GM12892 (cell line): Measurements from ENCODE around the gene TUBA8.
"Not testable (repeated sequence)": the region's sequence is repeated elsewhere in the genome, so short reads cannot be mapped to it uniquely, and the experiment has no call there.

Experiments used
- DNase-seq: peaks from one replicate; pipeline ENCODE4 v3.0.0; 2011; ENCODE audit not compliant: insufficient read length
- FAIRE-seq: peaks from 2 replicates; lab custom pipeline; 2011; peaks lifted over from hg19 to GRCh38; lab: Jason Lieb, UNC
- POLR2A ChIP-seq: IDR thresholded peaks from 2 replicates; pipeline ENCODE4 v1.6.1; 2011; ENCODE audit warnings: low read depth, low read length, control low read depth
- POLR2AphosphoS5 ChIP-seq: IDR thresholded peaks from 2 replicates; pipeline ENCODE4 v1.6.1; 2011; ENCODE audit warnings: low read depth, low read length, control low read depth
- TAF1 ChIP-seq: IDR thresholded peaks from 2 replicates; pipeline ENCODE4 v1.6.1; 2011; ENCODE audit warnings: low read depth, mild to moderate bottlenecking, control low read depth, low read length, borderline replicate concordance

TUBA8 gene

DNA sequence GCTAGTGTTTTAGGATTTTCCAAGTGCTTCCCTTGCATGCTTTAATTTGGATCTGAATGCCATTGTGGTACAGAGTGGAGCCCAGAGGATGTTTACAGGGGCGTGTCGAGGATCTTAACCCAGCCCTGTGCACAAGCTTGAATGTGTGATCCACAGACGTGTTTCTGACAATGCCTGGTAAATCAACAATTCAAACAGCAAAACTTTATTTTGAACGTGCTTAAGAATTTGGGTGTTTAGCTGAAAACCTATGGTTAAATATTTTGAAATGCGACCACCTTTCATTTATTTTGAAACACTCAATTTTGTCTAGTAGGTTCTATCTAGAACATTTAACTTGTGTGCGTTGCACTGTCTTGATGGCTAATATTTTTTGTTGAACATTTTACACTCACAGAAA is 1.8 kb downstream of the TUBA8 start:
- no peak for TF ChIP-seq POLR2A
- TF ChIP-seq POLR2AphosphoS5 = no peak
- TF ChIP-seq TAF1 = no peak
- peak; percentile 36 for FAIRE-seq
- no peak for DNase-seq

- DNase-seq (no peak), FAIRE-seq (peak; percentile 17)
- TF ChIP-seq TAF1 = no peak
- TF ChIP-seq POLR2A = no peak
- no peak for TF ChIP-seq POLR2AphosphoS5
These were observed 3.2 kb downstream of the TUBA8 start for GRCh38 chr22:18113680-18114394.

GRCh38 chr22:18114495-18114894 is 3.9 kb downstream of the TUBA8 start:
- no peak for DNase-seq
- no peak for FAIRE-seq
- TF ChIP-seq POLR2A (no peak), POLR2AphosphoS5 (no peak), TAF1 (no peak)

DNA sequence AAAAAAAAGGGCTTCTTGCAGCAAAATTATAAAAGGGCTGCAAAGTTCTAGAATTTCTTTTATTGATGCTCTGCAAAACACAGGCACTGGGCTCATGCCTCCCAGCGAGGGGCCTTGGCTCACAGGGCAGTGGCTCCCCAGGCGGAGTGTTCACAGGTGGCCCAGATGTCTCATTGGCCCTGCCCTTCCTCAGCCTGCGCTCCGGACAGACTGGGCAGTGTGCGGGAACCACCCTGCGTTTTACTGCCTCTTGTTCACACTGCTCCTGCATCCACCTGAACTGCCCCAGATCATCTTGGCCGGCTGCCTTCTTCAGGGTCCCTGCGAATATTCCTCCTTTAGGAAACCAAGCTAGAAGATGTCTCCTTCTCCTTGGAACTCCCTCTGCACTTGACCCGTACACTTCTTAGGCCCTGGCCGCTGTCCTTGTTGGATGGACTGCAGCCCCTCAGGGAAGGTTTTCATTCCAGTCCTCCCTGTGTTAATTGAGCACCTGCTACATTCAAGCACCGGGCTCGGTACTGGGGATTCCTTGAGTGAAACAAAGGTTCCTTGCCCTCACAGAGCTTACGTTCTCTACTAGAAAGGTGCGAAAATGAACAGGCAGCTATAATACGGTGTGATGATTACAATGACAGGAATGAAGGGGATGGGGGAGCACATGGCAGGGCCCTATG is 4.5 kb downstream of the TUBA8 start:
- DNase-seq = no peak
- peak; percentile 14 for FAIRE-seq
- TF ChIP-seq TAF1 (no peak), POLR2AphosphoS5 (no peak), POLR2A (no peak)

- FAIRE-seq (no peak), DNase-seq (no peak)
- TF ChIP-seq POLR2AphosphoS5 (no peak), TAF1 (no peak), POLR2A (no peak)
These were observed 5.3 kb downstream of the TUBA8 start for GRCh38 chr22:18115906-18116371.

DNA sequence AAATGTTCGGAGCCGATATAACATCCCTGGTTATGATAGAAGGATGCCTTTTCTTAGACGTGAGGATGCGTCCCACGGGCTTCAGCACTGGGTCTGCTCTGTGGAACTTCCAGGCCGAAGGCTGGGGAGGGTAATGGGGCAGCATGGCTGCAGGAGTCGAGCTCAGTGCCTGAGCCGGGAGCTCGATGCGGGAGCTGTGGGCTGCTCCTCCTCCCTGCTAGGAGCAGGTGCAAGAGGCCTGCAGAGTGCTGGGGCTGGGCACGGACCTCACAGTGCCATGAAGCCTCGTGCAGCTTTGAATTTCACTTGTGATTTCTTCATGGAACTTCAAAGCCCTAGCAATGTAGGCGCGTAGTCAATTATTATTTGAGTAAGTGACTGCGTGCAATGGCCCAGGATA is 6.0 kb downstream of the TUBA8 start:
- no peak for TF ChIP-seq POLR2A
- no peak for TF ChIP-seq POLR2AphosphoS5
- TF ChIP-seq TAF1 = no peak
- FAIRE-seq = no peak
- no peak for DNase-seq

- no peak for FAIRE-seq
- DNase-seq = no peak
- TF ChIP-seq POLR2A = no peak
- TF ChIP-seq POLR2AphosphoS5 = no peak
- no peak for TF ChIP-seq TAF1
These were observed 7.8 kb downstream of the TUBA8 start for GRCh38 chr22:18118345-18118915.

DNA sequence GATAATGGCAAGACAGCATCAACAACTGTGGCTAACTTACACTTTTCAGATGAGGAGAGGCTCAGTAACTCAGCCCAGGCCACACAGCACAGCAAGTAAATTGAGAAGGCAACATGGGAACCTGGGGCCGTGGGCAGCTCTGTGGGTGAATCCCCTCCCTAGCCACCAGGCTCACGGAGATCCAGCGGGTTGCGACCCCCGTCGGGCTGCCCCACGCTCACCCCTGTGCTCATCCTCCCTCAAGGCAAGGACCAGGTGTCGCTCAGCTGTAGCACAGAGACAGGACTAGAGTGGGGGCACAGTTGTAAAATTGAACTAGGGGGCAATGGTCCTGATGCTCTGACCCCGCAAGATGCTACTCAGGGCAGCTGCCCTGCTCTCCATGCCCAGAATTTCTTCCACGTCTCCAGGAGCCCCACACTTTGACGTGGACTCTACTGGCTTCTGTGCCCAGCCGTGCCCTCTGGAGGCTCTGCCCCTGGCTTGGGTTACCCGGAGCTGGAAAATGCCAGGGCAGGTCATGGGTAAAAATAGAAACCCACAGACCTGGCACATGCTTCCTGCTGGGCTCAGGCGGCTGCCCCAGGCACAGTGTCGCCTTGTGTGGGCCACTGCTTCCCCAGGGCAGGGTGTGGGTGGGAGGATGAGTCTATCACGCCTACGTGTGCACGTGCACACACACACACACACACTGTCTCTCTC is 9.0 kb downstream of the TUBA8 start:
- FAIRE-seq = no peak
- TF ChIP-seq POLR2AphosphoS5 (no peak), TAF1 (no peak), POLR2A (no peak)
- DNase-seq = no peak

DNA sequence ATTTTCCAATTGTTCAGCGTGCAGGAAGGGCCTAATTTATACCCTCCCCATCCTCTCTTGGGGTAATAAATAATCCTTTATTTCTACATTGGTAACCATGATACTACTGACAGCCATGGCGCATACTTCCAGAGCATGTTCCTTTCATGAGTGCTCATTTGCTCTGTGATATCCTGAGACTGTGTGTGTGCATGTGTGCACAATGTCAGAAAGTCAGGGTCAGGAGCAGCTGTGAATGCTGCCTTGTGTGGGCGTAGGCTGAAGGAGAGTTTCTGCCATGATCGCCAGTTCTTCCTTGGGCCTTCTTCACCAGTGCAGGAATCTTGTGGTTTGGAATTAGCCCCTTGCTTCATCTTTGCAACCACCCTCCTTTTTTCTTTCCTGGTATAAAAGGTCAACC is 10.2 kb downstream of the TUBA8 start:
- TF ChIP-seq POLR2AphosphoS5 = no peak
- no peak for TF ChIP-seq TAF1
- TF ChIP-seq POLR2A = no peak
- DNase-seq (no peak), FAIRE-seq (no peak)

DNA sequence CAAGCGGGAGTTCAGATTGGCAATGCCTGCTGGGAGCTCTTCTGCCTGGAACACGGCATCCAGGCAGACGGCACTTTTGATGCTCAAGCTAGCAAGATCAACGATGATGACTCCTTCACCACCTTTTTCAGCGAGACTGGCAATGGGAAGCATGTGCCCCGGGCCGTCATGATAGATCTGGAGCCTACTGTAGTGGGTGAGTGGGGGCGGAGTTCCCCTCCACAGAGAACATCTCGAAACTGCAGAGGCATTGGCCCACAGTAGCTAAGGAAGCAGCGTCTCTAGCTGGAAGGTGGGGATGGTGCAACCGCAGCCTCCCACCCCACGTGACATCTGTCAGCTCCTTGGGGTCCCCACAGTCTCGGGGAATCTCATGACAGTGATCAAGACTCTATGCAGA is 10.9 kb downstream of the TUBA8 start:
- TF ChIP-seq POLR2AphosphoS5 = no peak
- TF ChIP-seq POLR2A = no peak
- TF ChIP-seq TAF1 = no peak
- DNase-seq = no peak
- FAIRE-seq = no peak

DNA sequence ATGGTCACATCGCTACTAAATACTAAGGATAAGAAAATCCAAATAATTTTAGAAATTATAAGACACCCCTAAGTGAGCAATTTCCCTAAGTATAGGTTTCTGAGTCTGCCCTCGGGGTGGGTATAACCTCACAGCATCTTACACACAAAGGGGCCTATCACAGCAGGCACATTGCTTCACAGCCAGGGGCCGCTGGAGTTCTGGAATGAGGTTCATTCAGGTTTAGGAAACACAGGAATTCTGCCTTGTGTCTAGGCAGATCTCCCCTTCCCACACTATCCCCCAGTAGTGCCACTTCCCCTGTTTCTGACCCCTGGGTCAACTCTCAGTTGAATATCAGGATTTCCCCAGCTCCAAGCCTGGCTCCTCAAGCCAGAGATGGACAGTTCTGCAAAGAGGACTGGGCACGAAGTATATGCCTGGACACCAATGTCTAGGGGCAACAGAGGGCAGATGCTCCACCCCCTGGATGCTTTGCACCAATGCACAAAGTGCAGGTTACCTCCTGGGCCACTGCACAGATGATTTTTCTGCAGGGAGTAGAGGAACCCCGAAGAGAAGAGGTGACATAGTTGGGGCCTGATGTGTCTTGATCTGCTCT is 11.4 kb downstream of the TUBA8 start:
- FAIRE-seq (no peak), DNase-seq (no peak)
- TF ChIP-seq POLR2A = no peak
- no peak for TF ChIP-seq TAF1
- TF ChIP-seq POLR2AphosphoS5 = no peak

GRCh38 chr22:18123476-18124025 is 12.9 kb downstream of the TUBA8 start:
- not testable (repeated sequence) for DNase-seq, FAIRE-seq
